Skin epidermis (tissue), 12 donors: ENCODE results near the gene OSBP2.

Source experiments
- H3K27ac ChIP-seq, 21 experiments: fragments of 200-600 bp; sonication (generic) in 11 of 21; one replicate each; pipeline ENCODE4 v1.5.0; 2020; ENCODE audit warnings: mild to moderate bottlenecking in 3 of 21, inconsistent platforms in 2 of 21, moderate library complexity in 2 of 21
- H3K4me3 ChIP-seq, 7 experiments: fragments of 200-600 bp; sonication (generic) in 2 of 7; one replicate each; pipeline ENCODE4 v1.5.0; 2020; ENCODE audit warnings: inconsistent platforms in 2 of 7, mild to moderate bottlenecking in 2 of 7, moderate library complexity in 1 of 7

Gene OSBP2

GRCh38 chr22:30861131-30861530 lies 166.5 kb downstream of the OSBP2 start:
- no peak overlapping the region for H3K27ac ChIP-seq
- no peak overlapping the region for H3K4me3 ChIP-seq

- no peak overlapping the region for H3K4me3 ChIP-seq
These were observed 167.2 kb downstream of the OSBP2 start for GRCh38 chr22:30861688-30862552.

GRCh38 chr22:30863081-30863833 lies 168.6 kb downstream of the OSBP2 start:
- no peak overlapping the region for H3K4me3 ChIP-seq
- no peak overlapping the region for H3K27ac ChIP-seq

More at GRCh38 chr22:30861688-30862552, 167.2 kb downstream of the OSBP2 start:
- H3K27ac ChIP-seq: no peak overlapping the region

GRCh38 chr22:30864441-30865420 lies 170.1 kb downstream of the OSBP2 start:
- Histone ChIP-seq H3K27ac (no peak overlapping the region), H3K4me3 (no peak overlapping the region)

- Histone ChIP-seq H3K27ac (no peak overlapping the region), H3K4me3 (no peak overlapping the region)
These were observed 171.0 kb downstream of the OSBP2 start for GRCh38 chr22:30865656-30866055.

- Histone ChIP-seq H3K27ac (no peak overlapping the region), H3K4me3 (no peak overlapping the region)
These were observed 171.5 kb downstream of the OSBP2 start for GRCh38 chr22:30866216-30866615.

- H3K4me3 ChIP-seq: no peak overlapping the region
- no peak overlapping the region for H3K27ac ChIP-seq
These were observed 172.2 kb downstream of the OSBP2 start for GRCh38 chr22:30866811-30867271.

GRCh38 chr22:30867746-30868662 lies 173.3 kb downstream of the OSBP2 start:
- Histone ChIP-seq H3K4me3 (no peak overlapping the region), H3K27ac (no peak overlapping the region)

GRCh38 chr22:30868663-30869385 lies 174.2 kb downstream of the OSBP2 start:
- Histone ChIP-seq H3K27ac (no peak overlapping the region), H3K4me3 (no peak overlapping the region)

- H3K4me3 ChIP-seq: no peak overlapping the region
These were observed 175.2 kb downstream of the OSBP2 start for GRCh38 chr22:30869667-30870395.

GRCh38 chr22:30870451-30871345 lies 176.0 kb downstream of the OSBP2 start:
- H3K4me3 ChIP-seq: no peak overlapping the region
- no peak overlapping the region for H3K27ac ChIP-seq

More at GRCh38 chr22:30869667-30870395, 175.2 kb downstream of the OSBP2 start:
- H3K27ac ChIP-seq: no peak overlapping the region

- H3K4me3 ChIP-seq: no peak overlapping the region
- H3K27ac ChIP-seq: no peak overlapping the region
These were observed 177.0 kb downstream of the OSBP2 start for GRCh38 chr22:30871391-30872284.

GRCh38 chr22:30872285-30873041 lies 177.8 kb downstream of the OSBP2 start:
- Histone ChIP-seq H3K4me3 (no peak overlapping the region), H3K27ac (no peak overlapping the region)

- Histone ChIP-seq H3K4me3 (no peak overlapping the region), H3K27ac (no peak overlapping the region)
These were observed 178.5 kb downstream of the OSBP2 start for GRCh38 chr22:30873086-30873650.
